Glutamatergic neuron (in vitro differentiated cells): ENCODE measurements around the gene MAP7. TPM values are rescaled to one million over a fixed set of nuclear protein-coding genes. Genes with fewer than 3 reads are reported as not detected.

ENCODE experiments used
- DNase-seq: peaks from one replicate; pipeline ENCODE4 v3.0.0; 2022
- H3K27ac Mint-ChIP-seq: one replicate; pipeline ENCODE4 v1.8.0; 2020; ENCODE audit warnings: mild to moderate bottlenecking, mixed read lengths, inconsistent platforms; ENCODE audit not compliant: unreplicated experiment
- H3K27me3 Mint-ChIP-seq: one replicate; pipeline ENCODE4 v1.8.0; 2020; ENCODE audit warnings: mild to moderate bottlenecking, moderate library complexity, mixed read lengths, inconsistent platforms; ENCODE audit not compliant: unreplicated experiment
- H3K36me3 Mint-ChIP-seq: one replicate; pipeline ENCODE4 v1.8.0; 2020; ENCODE audit warnings: mild to moderate bottlenecking, mixed read lengths, inconsistent platforms; ENCODE audit not compliant: unreplicated experiment
- H3K4me1 Mint-ChIP-seq: one replicate; pipeline ENCODE4 v1.8.0; 2020; ENCODE audit warnings: mild to moderate bottlenecking, low read depth, mixed read lengths, inconsistent platforms; ENCODE audit not compliant: unreplicated experiment
- H3K4me3 Mint-ChIP-seq: one replicate; pipeline ENCODE4 v1.8.0; 2020; ENCODE audit warnings: mild to moderate bottlenecking, mixed read lengths, inconsistent platforms; ENCODE audit not compliant: unreplicated experiment
- H3K9me3 Mint-ChIP-seq: one replicate; pipeline ENCODE4 v1.8.0; 2020; ENCODE audit warnings: mild to moderate bottlenecking, moderate library complexity, mixed read lengths, inconsistent platforms; ENCODE audit not compliant: unreplicated experiment
- CTCF ChIP-seq: fragments of 200-600 bp; sonication (generic); IDR thresholded peaks from one replicate; pipeline ENCODE4 v1.5.0; 2021; ENCODE audit not compliant: partially characterized antibody, unreplicated experiment
- total RNA-seq: library from RNA; stranded (reverse); fragmentation: NEBNext Ultra II Directional; extraction: Animal tissue kit (Norgen Biotek cat#: 25700); gene quantifications from one replicate; pipeline ENCODE4 v1.2.1, GENCODE V29; 2021; ENCODE audit not compliant: unreplicated experiment

Gene MAP7
- total RNA-seq, 1 donor from 2014 or later: 2.2 TPM

GRCh38 chr6:136552054-136552453 is 1.8 kb upstream of the MAP7 start:
- Mint-ChIP-seq H3K9me3 (peaks cover 4% of the 10 kb centered on the region), H3K27ac (no peak overlapping the region), H3K27me3 (peaks cover 12% of the 10 kb centered on the region), H3K36me3 (no peaks in the 10 kb centered on the region), H3K4me1 (peaks cover 7% of the 10 kb centered on the region), H3K4me3 (no peak overlapping the region)
- no peak for DNase-seq
- no peak for TF ChIP-seq CTCF

GRCh38 chr6:136551103-136551502 is 881 bp upstream of the MAP7 start:
- peaks cover 10% of the 10 kb centered on the region for H3K4me1 Mint-ChIP-seq
- H3K27me3 Mint-ChIP-seq: peaks cover 12% of the 10 kb centered on the region
- DNase-seq: no peak
- peaks cover 4% of the 10 kb centered on the region for H3K9me3 Mint-ChIP-seq
- H3K4me3 Mint-ChIP-seq: peak overlapping the region; percentile 66
- TF ChIP-seq CTCF: no peak
- no peak overlapping the region for H3K27ac Mint-ChIP-seq
- H3K36me3 Mint-ChIP-seq: no peaks in the 10 kb centered on the region

GRCh38 chr6:136550045-136550329 is 235 bp downstream of the MAP7 start:
- peak; percentile 43 for DNase-seq
- TF ChIP-seq CTCF: no peak
- H3K27me3 Mint-ChIP-seq: peaks cover 12% of the 10 kb centered on the region
- H3K27ac Mint-ChIP-seq: no peak overlapping the region
- no peak overlapping the region for H3K4me3 Mint-ChIP-seq
- peaks cover 11% of the 10 kb centered on the region for H3K4me1 Mint-ChIP-seq
- no peaks in the 10 kb centered on the region for H3K36me3 Mint-ChIP-seq
- H3K9me3 Mint-ChIP-seq: peaks cover 4% of the 10 kb centered on the region

GRCh38 chr6:136549300-136550044 is 750 bp downstream of the MAP7 start:
- Mint-ChIP-seq H3K27ac (no peak overlapping the region), H3K4me1 (peaks cover 12% of the 10 kb centered on the region), H3K4me3 (peak overlapping the region; percentile 82), H3K36me3 (no peaks in the 10 kb centered on the region), H3K27me3 (peaks cover 12% of the 10 kb centered on the region), H3K9me3 (peaks cover 4% of the 10 kb centered on the region)
- DNase-seq: peak; percentile 19
- TF ChIP-seq CTCF: no peak

GRCh38 chr6:136548582-136549299 is 1.5 kb downstream of the MAP7 start:
- no peak for DNase-seq

More at GRCh38 chr6:136548582-136549299, 1.5 kb downstream of the MAP7 start:
- Mint-ChIP-seq H3K4me3 (peak overlapping the region; percentile 82), H3K9me3 (peaks cover 4% of the 10 kb centered on the region), H3K4me1 (peaks cover 13% of the 10 kb centered on the region), H3K27me3 (peaks cover 12% of the 10 kb centered on the region), H3K27ac (no peak overlapping the region), H3K36me3 (no peaks in the 10 kb centered on the region)
- TF ChIP-seq CTCF: no peak
